Stimulated activated CD4-positive, alpha-beta T cell treated with anti-CD3 and anti-CD28 coated beads, Interleukin-2, amount 100 ng/mL, for 48 hours (primary cell): ENCODE data around the gene RANBP9.

Source experiments
- DNase-seq, 2 donors: peaks; one replicate each; pipeline ENCODE4 v3.0.0-alpha.2; 2020

The RANBP9 gene

GRCh38 chr6:13710552-13711323, 897 bp downstream of the RANBP9 start:
- peak in 1 of 2 donors; percentile 19 for DNase-seq

- DNase-seq = no peak
These were observed 1.7 kb downstream of the RANBP9 start for GRCh38 chr6:13709689-13710551.

GRCh38 chr6:13708736-13709135, 2.9 kb downstream of the RANBP9 start:
- no peak for DNase-seq

- no peak for DNase-seq
These were observed 8.1 kb downstream of the RANBP9 start for GRCh38 chr6:13703496-13703895.

- DNase-seq = no peak
These were observed 8.8 kb downstream of the RANBP9 start for GRCh38 chr6:13702809-13703302.

GRCh38 chr6:13700232-13700631, 11.4 kb downstream of the RANBP9 start:
- no peak for DNase-seq

- no peak for DNase-seq
These were observed 12.9 kb downstream of the RANBP9 start for GRCh38 chr6:13698715-13699114.

- DNase-seq = no peak
These were observed 13.8 kb downstream of the RANBP9 start for GRCh38 chr6:13697857-13698256.

- DNase-seq = no peak
These were observed 15.4 kb downstream of the RANBP9 start for GRCh38 chr6:13696226-13696625.

GRCh38 chr6:13695252-13695651, 16.4 kb downstream of the RANBP9 start:
- no peak for DNase-seq

- DNase-seq = no peak
These were observed 17.1 kb downstream of the RANBP9 start for GRCh38 chr6:13694562-13694961.

- DNase-seq = no peak
These were observed 22.0 kb downstream of the RANBP9 start for GRCh38 chr6:13689511-13690256.

- DNase-seq = no peak
These were observed 22.9 kb downstream of the RANBP9 start for GRCh38 chr6:13688692-13689196.

- DNase-seq = no peak
These were observed 23.7 kb downstream of the RANBP9 start for GRCh38 chr6:13687917-13688351.

- no peak for DNase-seq
These were observed 26.8 kb downstream of the RANBP9 start for GRCh38 chr6:13684855-13685254.

- DNase-seq = no peak
These were observed 28.6 kb downstream of the RANBP9 start for GRCh38 chr6:13683038-13683437.

GRCh38 chr6:13682346-13682745, 29.3 kb downstream of the RANBP9 start:
- DNase-seq = no peak

GRCh38 chr6:13681305-13682061, 30.2 kb downstream of the RANBP9 start:
- DNase-seq = no peak

GRCh38 chr6:13680448-13680968, 31.1 kb downstream of the RANBP9 start:
- no peak for DNase-seq

- no peak for DNase-seq
These were observed 31.6 kb downstream of the RANBP9 start for GRCh38 chr6:13679996-13680395.

- no peak for DNase-seq
These were observed 33.2 kb downstream of the RANBP9 start for GRCh38 chr6:13678255-13678983.
